ENCODE measurements around the gene CHMP4A.

DNA sequence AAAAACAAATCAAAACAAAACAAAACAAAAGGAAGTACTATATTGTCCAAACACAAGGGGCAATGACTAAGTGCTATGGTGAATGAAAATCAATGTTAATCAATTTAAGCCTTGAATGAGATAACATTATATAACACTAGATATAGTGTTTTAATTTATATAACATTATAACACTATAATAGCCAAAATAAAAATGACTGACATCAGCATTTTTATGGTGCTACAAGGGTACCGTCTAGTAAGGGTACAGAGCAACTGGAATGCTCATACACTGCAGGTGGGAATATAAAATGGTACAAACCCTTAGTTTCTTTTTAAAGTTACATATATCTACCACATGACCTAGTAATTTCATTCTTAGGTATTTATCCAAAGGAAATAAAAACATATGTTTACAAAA lies 13.2 kb upstream of the CHMP4A start:
- TF ChIP-seq, protein P1, sequence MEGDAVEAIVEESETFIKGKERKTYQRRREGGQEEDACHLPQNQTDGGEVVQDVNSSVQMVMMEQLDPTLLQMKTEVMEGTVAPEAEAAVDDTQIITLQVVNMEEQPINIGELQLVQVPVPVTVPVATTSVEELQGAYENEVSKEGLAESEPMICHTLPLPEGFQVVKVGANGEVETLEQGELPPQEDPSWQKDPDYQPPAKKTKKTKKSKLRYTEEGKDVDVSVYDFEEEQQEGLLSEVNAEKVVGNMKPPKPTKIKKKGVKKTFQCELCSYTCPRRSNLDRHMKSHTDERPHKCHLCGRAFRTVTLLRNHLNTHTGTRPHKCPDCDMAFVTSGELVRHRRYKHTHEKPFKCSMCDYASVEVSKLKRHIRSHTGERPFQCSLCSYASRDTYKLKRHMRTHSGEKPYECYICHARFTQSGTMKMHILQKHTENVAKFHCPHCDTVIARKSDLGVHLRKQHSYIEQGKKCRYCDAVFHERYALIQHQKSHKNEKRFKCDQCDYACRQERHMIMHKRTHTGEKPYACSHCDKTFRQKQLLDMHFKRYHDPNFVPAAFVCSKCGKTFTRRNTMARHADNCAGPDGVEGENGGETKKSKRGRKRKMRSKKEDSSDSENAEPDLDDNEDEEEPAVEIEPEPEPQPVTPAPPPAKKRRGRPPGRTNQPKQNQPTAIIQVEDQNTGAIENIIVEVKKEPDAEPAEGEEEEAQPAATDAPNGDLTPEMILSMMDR (conservative IDR thresholded peaks at IDR 0.05; ENCODE audit: low read depth, low read length): no peak
- no peak for TF ChIP-seq EZH2 (IDR thresholded peaks at IDR 0.05; ENCODE audit: borderline replicate concordance, low read depth, low read length, poor library complexity, severe bottlenecking)
